HG02798 (cell line): ENCODE measurements around the gene INSYN2B.
A peak's percentile ranks its signal among the peaks of the same experiment; 100 is the strongest.
"Not testable (repeated sequence)": the region's sequence is repeated elsewhere in the genome, so short reads cannot be mapped to it uniquely, and the experiment has no call there.

ENCODE experiments used
- ATAC-seq: cut with Tn5 transposase; IDR thresholded peaks from one replicate; pipeline ENCODE4 v1.9.1; 2021; ENCODE audit warnings: mild to moderate bottlenecking; ENCODE audit not compliant: unreplicated experiment, poor library complexity

Gene INSYN2B

DNA sequence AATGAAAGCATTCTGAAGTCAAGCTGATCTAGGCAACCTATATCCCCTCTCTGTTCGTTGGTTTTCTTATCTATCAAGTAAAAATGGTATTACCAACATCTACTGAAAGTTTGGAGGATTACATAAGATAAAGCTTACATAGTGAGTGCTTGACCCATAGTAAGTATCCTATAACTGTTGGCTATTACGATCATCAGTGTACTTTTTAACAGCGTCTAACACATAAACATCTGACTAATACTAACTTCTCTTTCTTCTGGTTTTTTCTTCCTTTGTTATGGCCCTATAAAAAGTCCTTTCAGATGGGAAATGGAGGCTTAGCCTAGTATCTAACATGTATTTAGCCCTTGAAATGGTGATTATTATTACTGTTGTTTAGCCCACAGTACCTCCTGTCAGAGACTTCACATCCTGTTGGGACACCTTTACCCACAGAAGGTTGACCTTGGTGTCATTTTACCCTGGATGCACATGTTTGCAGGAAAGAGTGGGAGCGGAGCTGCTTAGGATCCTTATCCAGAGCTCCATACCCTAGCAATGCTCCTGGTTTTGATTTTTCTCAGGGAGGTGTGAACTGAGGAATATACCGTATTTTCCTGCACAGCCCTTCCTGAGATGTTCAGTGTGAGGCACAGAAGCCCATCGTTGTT, 6.0 kb downstream of the INSYN2B start:
- no peak for ATAC-seq

GRCh38 chr5:169973056-169973455, 7.2 kb downstream of the INSYN2B start:
- ATAC-seq, result no peak

DNA sequence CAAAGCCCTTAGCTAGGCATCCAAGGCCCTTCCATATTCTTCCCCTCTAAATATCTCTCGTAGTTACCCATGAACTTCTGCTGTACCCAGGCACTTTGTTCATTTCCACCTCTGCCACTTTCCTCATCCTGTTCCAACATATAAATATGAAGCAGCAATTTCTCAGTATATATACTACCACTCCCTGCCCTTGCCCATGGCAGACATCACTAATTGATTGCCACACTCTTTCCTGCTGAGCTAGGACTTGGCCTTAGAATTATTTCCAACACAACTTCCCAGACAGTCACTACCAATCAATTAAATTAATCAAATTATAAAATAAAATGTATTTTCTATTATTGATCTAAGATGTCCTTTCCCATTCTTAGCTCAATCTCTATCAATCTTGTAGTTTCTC, 8.5 kb downstream of the INSYN2B start:
- ATAC-seq, result no peak

GRCh38 chr5:169970911-169971765, 9.2 kb downstream of the INSYN2B start:
- no peak for ATAC-seq

- ATAC-seq, result peak; percentile 72
Observed at GRCh38 chr5:169970339-169970738, 10.0 kb downstream of the INSYN2B start.

- no peak for ATAC-seq
Observed at GRCh38 chr5:169964246-169964645, 16.0 kb downstream of the INSYN2B start.

GRCh38 chr5:169960659-169961058, 19.6 kb downstream of the INSYN2B start:
- ATAC-seq, result no peak

DNA sequence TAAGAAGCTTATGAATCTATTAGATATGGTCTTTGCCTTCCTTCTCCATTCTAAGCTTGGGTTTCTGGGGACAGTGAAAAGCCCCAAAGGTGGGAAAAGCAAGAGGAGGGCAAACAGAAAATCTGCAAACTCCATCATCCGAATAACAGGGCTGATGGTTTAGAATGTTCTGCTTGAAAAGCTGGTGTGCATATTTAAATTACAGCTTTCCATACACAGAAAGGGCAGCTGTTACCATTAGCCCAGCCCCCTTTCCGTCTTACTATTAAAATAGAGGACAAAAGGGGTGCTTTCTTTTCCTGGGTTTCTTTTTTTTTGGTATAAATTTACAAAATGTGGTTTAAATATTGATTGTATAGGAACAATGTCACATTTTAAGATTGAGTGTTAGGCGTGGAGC, 22.0 kb downstream of the INSYN2B start:
- ATAC-seq, result no peak

GRCh38 chr5:169956756-169957155, 23.5 kb downstream of the INSYN2B start:
- ATAC-seq, result no peak

GRCh38 chr5:169956126-169956525, 24.2 kb downstream of the INSYN2B start:
- no peak for ATAC-seq

DNA sequence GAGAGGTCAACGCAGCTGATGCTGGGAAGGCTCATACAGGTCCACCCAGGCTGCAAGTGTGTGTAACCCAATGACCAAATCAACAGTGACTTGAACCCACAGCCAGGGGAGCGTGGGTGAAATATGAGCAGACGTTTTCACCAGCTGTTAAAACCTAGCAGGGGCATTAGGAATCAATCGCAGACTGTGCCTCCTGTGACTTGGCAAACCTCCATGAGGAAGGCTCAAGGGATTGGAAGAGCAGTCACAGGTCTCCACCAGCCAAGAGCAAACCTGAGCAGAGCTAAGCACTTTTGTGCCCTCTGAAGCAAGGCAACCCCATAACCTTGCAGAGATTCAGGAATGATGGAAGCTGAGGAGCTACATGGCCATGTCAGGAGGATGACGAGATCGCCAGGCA, 25.5 kb downstream of the INSYN2B start:
- no peak for ATAC-seq

DNA sequence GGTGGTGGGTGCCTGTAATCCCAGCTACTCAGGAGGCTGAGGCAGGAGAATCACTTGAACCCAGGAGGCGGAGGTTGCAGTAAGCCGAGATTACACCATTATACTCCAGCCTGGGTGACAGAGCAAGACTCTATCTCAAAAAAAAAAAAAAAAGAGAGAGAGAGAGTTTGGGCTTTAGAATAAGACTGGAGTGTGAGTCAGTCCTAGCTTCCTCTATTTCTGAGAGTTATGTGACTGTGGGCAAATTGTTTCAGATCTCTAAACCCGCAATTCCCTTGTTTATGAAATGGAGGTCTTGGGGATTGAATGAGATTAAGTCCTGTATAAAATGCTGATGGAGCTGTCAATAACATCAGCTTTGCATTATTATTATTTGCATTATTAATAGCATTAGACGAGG, 27.1 kb downstream of the INSYN2B start:
- not testable (repeated sequence) for ATAC-seq

DNA sequence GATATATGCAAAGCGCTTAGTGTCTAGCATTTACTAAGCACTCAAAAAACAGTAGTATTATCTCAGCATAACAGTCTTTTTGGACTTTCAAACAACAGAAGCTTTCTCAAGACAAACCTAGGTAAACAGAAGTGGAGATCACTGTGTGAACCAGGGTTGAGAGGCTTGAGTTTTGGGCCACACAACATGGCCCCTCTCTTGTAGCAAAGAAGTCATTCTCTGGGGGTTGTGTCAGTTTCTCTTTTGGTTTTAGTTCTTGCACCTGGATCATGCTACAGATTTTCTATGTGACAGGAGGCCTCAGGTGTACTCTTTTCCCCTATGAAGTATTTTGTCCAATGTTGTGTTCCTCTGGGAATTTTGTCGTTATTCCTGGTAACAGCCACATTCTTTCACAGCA, 30.0 kb downstream of the INSYN2B start:
- ATAC-seq, result peak; percentile 54

GRCh38 chr5:169946743-169947295, 33.5 kb downstream of the INSYN2B start:
- ATAC-seq, result no peak

GRCh38 chr5:169945831-169946261, 34.4 kb downstream of the INSYN2B start:
- no peak for ATAC-seq

GRCh38 chr5:169944922-169945680, 35.2 kb downstream of the INSYN2B start:
- ATAC-seq, result peak; percentile 50

GRCh38 chr5:169944115-169944514, 36.2 kb downstream of the INSYN2B start:
- ATAC-seq, result no peak

- ATAC-seq, result no peak
Observed at GRCh38 chr5:169943026-169943425, 37.3 kb downstream of the INSYN2B start.

DNA sequence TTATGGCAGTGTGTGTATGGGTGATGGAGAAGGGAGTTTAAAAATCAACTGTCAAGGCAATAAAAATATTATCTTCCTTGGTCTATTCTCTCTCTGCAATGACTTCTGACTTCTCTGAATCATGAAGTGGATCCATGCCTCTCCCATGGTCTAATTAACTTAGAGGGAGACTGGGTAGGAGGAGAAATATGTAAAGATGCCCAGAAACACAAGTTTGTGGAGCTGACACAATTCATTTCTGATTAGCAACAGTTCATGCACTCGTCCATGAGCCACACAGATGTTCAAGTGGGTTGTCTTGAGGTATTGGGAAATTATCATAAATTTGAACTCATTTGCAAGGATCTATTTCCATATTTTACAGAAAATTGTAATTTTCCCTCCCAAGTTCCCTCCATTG, 38.1 kb downstream of the INSYN2B start:
- ATAC-seq, result no peak

DNA sequence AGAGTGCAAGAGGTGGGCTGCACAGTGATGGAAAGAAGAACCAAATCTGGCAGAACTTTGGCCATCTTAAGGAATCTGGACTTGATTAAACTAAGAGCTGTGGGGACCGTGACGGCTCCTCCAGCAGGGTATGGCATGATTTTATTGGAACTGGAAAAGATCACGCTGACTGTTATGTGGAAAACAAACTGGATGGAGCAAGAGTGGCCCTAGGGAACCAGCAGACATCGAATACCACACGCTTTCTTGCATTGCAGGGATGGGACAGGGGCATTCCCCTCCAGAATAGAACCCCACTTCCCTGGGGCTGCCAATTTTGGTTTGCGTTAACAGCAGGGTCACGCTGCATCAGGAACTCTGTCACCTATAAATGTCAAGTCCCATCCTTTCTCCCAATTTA, 38.8 kb downstream of the INSYN2B start:
- ATAC-seq, result no peak

GRCh38 chr5:169939731-169940130, 40.6 kb downstream of the INSYN2B start:
- no peak for ATAC-seq
